HG03280 (cell line): ENCODE results near the gene TMEM92.
"Not testable (repeated sequence)": the region's sequence is repeated elsewhere in the genome, so short reads cannot be mapped to it uniquely, and the experiment has no call there.

Experiments
- ATAC-seq: cut with Tn5 transposase; IDR thresholded peaks from one replicate; pipeline ENCODE4 v1.9.1; 2021; ENCODE audit warnings: mild to moderate bottlenecking, moderate library complexity; ENCODE audit not compliant: unreplicated experiment

Gene TMEM92

DNA sequence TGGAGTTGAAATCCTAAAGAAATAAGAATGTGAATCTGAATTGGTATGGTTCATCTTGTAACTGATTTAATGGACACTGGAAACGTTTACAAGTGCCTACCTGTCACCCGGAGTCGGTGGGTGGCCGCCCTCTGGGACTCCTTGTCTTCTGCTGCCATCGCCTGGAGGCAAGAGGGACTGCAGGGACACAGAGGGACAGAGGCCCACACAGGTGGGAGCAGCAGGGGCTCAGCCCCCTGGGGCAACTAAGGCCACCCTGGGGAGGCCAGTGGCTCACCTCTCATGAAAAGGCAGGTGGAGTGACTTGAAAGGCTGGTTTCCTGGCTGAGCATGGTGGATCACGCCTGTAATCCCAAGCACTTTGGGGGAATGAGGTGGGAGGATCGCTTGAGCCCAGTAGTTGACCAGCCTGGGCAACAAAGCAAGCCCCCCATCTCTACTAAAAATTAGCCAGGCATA, 23.2 kb downstream of the TMEM92 start:
- no peak for ATAC-seq

DNA sequence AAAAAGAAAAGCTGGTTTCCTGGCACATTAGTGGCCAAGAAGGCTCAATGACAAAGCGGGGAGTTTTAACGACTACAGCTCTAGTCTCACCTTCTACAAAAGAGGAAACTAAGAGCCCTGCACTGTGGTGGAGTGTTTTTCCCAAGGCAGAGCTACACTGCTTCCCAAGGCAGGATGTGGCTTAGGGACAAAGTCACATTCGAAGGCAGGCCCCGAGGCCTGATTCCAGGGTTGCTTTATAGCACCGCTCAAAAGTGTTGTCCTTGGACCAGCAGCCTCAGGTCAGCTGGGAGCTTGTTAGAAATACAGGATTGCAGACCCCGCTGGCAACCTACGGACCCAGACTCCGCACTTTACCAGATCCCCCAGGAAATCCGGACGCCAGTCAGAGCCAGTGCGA, 23.8 kb downstream of the TMEM92 start:
- no peak for ATAC-seq

DNA sequence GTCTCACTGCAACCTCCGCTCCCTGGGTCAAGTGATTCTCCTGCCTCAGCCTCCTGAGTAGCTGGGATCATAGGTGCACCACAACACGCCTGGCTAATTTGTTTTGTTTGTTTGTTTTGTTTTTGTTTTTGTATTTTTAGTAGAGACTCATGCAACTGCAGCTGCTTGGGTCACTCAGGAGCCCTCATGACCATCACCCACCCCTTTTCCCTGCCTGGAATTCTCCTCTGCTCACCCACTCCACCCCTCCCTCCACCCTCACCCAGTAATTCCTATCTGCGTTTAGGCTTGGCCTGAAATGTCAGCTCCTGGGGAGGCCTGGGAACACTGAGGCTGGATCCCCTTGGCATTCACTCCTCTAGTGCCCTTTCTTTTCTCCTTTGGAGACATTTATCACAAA, 25.5 kb downstream of the TMEM92 start:
- ATAC-seq, result no peak

DNA sequence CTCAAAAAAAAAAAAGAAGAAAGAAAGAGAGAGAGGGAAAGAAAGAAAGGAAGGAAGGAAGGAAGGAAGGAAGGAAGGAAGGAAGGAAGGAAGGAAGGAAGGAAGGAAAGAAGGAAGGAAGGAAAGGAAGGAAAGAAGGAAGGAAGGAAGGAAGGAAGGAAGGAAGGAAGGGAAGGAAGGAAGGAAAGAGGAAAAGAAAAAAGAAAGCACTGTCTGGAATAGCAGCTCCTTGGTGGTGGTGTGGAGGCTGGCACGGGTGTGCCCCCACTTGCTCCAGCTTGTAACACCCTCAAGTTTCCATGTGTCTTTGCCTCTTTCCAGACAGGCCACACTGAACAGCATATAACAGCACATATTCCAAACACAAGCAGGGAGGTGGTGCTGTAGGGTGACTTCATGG, 26.6 kb downstream of the TMEM92 start:
- ATAC-seq, result not testable (repeated sequence)

DNA sequence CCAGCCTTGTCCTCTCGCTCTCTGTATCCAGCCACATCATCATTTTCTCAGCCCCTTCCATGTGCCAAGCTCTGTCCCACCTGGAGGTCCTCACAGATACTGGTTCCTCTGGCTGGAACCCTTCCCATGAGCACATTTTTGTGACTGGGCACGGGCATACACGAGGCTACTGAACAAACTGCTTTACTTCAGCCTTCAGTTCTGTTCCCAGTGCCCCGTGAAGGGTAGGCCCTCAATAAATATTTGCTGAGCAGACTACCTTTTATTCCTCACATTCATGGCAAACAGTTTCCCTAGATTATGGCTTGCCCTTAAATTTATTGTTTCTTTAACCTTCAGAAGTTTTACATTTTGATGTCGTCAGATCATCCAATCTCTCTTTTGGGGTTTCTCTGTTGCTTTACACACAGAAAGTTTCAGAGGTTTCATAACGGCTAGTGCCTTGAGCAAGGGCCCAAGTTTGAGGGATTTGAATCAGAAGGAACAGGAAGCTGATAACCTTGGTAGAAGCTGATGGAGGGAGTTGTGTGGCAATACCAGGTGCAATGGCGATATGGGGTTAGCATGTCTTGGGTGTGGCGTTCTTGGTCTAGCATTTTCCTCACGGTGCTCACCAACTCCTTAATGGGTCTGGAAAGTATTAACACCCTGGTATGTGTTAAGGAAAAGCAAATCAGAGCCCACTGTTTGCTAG, 27.8 kb downstream of the TMEM92 start:
- no peak for ATAC-seq

DNA sequence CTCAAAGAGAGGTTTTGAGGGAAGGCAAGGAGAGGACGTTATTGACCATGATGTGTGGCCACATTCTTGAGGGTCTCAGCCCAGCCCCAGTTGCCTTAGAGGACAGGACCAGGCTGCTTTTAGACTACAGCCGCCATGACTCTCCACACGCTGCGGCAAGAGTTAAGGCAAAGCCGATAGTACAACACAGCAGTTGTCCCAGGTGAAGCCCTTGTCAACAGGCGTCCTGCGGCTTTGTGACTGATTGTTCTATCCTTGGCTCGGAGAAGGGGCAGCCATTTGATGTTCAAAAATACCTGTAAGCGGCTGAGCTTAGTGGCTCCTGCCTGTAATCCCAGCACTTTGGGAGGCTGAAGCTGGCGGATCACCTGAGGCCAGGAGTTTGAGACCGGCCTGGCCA, 28.8 kb downstream of the TMEM92 start:
- ATAC-seq, result no peak

DNA sequence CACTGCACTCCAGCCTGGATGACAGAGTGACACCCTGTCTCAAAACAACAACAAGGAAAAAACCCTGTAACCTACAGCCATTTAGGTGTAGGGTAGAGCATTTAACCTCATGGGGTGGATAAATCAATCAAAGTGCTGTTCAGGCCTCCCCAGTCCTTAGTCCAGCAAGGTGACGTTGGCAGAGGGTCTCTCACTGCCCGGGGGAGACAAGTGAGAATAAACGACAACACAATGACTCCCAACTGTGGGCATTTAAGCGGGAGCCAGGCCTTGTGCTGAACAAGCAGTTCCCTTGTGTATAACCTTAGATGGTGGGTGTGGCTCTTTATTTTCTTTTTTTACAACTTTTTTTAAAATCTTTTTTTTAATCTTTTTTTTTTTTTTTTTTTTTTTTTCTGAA, 29.3 kb downstream of the TMEM92 start:
- no peak for ATAC-seq

DNA sequence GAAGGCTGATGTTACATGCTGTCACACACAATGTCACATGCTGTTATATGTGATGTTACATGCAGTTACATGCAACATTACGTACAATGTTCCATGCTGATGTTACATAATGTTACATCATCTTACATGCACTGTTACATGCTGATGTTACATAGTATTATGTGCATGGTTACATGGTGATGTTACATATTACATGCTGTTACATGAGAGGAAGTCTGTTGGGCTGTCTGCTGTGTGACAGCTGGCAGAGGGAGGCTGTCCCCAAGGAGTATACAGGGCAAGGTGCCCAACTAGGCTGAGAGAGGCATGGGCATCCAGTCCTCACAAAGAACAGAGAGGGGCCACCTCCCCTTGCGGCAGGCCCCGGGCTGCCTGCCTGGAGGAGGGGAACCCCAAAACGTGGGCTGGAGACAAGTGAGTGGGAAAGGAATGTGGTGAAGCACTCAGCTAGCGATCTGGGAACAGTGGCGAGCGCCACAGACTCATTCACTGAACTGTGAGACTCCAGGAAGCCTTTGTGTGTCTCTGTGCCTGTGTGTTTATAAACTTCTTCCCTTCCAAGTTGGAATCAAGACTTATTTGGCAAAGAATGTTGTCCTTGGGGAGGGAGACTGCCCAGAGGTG, 30.6 kb downstream of the TMEM92 start:
- ATAC-seq, result no peak

DNA sequence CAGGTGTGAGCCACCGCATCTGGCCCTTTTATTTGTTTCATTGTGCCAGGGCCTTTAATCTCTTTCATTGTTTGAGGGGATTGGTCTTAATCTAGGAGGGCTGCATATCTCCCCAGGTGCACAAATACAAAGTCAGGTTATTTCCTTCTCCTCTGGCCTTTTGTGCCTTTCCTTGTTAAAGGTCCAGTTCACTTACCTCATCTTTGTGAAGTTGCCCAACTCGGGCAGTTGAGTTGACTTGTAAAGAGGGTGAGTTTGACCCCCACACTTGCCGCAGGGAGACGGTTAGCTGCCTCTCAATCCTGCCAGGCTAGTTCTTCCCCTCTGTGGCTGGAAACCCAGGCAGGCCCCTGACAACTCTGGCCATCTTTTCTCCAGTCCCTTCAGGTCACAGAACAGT, 33.4 kb downstream of the TMEM92 start:
- ATAC-seq, result no peak

DNA sequence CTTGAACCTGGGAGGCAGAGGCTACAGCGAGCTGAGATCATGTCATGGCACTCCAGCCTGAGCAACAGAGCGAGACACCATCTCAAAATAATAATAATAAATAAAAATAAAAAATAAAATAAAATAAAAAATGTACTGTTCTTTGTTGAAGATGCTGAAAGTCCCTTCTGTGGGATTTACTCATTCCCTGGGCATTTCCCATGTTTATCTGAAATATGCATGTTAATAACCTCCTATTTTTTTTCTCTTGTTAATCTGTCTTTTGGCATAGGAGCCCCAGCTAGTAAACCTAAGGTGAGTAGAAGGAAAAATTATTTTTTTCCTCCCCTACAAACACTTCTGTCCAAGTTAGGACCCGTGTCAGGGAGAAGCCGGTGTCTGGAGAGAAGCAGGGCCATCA, 34.4 kb downstream of the TMEM92 start:
- no peak for ATAC-seq

DNA sequence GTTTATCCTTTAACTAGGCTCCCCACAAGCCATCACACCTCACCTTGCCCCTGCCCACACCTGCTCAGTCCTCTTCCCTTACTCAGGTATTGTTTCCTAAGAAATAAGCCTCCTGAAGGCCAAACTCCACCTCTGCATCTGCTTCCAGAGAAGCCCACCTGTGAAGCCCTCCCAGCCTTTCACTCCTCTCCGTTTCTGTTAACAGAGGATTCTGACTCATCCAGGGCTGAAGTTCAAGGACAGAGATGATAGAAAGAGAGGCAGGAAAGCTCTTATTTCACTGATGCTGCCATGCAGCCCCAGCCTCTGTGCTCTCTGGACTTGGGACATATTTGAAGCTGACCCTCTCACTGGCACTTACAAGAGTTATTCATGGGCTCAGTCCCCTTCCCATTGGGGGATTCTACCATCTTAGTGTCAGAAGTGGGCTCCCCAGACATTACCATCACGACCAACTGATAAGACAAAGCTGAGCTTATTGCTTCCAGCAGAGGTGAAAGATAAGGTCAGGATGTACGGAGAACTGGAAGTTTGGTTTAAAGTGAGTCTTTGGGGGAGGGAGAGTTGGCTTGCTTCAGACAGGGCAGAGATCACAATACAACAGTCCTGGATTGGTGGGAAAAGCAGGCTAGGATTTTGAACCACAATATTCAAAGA, 36.3 kb downstream of the TMEM92 start:
- ATAC-seq, result no peak

DNA sequence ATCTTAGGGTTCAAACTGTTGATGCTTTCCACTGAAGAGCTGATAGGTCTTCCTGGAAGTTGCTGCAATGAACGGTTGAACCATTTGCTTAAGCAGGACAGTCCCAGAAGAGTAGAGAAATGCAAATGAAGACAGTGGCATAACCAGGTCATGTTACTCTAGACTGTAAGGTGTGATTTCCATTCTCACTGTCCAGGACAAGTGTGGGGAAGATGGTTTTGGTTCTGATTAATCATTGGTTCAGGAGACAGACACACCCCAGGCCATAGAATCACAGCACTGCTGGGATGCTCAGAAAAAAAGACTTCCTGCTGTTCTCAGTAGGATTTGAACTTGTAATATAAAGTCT, 36.8 kb downstream of the TMEM92 start:
- no peak for ATAC-seq

DNA sequence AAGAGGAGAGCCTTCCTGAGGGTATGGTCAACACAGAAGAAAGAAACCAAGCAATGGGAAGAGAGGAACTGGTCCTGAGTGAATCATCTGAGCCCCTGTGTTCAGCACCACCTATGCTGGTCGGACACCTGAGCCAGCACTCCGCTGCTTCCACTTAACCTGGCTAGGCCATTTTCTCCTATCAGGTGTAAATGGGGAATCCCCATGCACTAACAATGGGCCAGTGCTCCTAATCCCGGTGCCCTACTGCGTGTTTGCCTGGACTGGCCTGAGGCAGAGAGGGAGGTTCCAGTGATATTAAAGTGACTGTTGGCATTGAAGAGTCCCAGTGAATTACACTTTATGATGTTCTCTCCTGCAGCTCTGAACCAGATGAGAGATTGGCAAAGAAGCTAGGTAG, 37.2 kb downstream of the TMEM92 start:
- no peak for ATAC-seq

DNA sequence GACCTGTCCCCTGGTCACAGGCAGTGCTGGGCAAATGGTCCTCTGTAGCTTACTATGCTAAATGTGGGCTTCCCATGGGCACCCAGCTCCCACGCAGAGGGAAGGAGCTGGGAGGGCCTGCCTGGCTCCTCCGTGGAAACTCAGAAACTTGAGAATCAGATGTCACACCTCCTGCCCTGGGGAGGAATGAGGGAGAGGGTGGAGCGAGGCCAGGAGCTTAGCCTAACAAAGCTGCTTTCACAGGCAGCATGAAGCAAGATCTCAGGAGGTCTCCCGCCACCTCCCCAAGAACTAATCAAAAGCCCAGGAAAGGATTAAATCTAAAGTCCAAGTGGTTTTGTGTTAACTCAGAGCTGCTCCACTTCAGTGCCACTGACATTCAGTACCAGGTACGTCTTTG, 38.0 kb downstream of the TMEM92 start:
- ATAC-seq, result no peak

DNA sequence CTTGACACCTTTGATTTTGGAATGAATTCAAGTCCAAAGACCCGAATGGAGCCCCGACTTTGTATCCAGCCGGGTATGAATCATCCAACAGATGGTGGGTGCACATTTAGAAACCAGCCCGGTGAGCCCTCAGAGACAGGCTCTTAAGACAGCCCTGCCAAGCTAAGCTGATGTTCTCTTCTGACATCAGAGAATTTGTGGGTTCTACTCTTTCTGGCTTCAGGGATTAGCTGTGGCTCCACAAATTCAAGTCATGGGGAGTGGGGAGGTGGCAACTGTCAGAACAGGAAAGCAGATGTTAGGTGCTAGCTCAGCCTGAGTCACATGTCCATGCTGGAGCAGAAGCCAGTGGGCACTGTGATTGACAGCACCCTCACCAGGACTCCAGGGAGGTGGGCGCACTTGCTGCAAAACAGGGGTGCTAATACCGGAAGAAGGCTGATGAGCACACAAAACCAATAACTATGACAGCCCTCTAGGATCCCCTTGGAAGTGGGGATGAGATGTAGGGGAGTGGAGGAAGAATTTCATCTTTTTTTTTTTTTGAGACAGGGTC, 40.3 kb downstream of the TMEM92 start:
- ATAC-seq, result no peak

DNA sequence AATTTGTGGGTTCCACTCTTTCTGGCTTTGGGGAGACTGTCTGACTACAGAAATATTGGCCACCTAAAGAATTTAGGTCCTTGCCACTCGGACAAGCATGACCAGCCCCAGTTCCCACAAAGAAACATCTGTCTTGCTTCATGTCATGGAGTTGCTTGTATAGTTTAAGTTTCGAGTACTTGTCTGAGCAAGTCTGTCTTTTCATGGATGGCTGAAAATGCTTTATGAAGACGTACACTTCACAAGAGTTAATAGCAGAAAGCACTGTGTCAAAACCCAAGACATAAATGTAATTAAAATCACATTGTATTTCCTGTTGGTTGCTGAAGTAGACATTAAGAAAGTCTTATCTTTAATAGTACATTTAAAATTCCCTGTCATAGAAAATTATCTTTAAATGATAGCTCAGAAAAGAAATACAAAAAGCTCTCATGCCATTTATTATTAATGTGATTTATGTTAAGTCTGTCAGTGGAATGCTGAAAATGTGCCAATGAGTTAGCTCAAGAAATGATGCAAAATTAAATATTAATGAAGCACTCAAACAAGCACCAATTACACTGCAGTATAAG, 41.8 kb downstream of the TMEM92 start:
- no peak for ATAC-seq

DNA sequence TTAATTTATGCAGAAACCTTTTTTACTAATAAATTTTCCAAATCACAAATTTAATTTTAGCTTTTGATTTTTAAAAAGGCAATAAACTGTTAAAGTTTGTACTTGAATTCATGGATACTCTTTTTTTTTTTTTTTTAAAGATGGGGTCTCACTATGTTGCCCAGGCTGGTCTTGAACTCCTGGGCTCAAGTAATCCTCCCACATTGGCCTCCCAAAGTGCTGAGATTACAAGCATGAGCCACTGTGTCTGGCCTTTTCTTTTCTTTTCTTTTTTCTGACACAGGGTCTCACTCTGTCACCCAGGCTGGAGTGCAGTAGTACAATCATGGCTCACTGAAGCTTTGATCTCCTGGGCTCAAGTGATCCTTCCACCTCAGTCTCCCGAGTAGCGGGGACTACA, 42.4 kb downstream of the TMEM92 start:
- ATAC-seq, result not testable (repeated sequence)

DNA sequence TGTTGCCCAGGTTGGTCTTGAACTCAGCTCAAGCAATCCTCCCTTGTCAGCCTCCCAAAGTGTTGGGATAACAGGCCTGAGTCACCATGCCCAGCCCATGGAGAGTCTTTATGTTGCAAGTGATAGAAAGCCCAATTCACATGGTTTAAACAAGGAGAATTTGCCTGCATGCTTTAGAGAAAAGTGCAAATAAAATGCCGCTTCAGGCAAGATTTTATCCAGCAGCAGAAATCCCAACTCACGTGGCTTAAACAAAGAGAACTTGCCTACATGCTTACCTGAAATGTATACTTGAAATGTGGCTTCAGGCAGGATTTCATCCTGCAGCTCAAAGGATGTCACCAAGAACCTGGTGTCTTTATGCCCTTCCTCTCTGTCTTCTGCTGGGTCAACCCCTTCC, 42.9 kb downstream of the TMEM92 start:
- no peak for ATAC-seq

DNA sequence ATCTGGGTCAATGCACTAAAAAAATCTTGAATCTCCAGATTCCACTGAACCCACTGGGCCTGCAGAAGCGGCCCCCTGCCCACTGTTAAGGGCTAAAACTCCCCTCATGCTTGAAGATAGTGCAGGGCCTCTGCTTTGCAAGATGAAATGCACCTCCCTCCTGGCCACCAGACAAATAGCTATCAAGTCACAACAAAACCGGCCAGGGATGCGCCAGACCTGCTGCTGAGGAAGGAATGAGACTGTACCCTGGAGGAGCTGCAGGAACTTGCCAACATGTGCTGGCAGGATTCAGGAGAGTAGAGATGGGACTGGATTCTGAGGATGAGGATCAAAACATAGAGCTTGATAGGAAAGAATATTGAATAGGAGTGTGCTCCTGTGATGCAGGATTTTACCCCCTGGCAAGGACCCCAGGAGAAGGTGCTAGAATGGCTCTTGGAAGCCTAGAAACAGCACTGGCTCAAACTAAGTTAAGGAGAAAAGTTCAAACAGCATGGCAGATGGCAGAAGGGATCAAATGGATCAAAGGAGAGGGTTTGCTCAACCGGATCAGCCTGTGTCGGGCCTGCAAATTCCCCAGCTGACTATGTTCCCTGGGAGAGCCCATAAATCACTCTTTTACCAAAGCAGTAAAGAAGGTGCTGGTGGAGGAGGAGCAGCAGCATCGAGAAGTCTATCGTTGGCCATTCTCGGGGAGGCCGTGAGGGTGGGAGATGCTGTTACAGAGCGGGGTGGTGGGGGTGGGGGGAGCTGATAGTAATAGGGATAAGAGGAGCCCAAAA, 44.4 kb downstream of the TMEM92 start:
- no peak for ATAC-seq

DNA sequence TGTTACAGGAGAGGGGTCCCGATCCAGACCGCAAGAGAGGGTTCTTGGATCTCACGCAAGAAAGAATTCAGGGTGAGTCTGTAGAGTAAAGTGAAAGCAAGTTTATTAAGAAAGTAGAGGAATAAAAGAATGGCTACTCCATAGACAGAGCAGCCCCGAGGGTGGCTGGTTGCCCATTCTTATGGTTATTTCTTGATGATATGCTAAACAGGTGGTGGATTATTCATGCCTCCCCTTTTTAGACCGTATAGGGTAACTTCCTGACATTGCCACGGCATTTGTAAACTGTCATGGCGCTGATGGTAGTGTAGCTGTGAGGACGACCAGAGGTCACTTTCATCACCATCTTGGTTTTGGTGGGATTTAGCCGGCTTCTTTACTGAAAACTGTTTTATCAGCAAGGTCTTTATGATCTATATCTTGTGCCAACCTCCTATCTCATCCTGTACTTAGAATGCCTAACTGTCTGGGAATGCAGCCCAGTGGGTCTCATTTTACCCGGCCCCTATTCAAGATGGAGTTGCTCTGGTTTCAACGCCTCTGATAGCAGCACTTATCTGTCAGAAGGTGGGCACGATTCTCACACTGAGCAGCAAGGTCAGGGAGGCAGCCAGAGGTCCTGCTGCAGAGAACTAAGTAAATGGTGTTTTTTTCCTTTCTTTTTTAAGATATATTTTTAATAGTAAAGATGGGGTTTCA, 45.2 kb downstream of the TMEM92 start:
- no peak for ATAC-seq
